Measurements from ENCODE around the gene PEAK1.

Gene PEAK1

GRCh38 chr15:77386626-77387025 lies 33.3 kb downstream of the PEAK1 start:
- H3K36me3 ChIP-seq, result no peaks in the 10 kb centered on the region
- H3K4me3 ChIP-seq, result no peak overlapping the region
- no peak overlapping the region for H3K27ac ChIP-seq
- TF ChIP-seq CTCF (IDR thresholded peaks at IDR 0.05), result no peak
- H3K9me3 ChIP-seq, result no peaks in the 10 kb centered on the region
- H3K4me1 ChIP-seq, result peaks cover 0 to 47% (median 11%) of the 10 kb centered on the region in 4 donors
- H3K27me3 ChIP-seq, result no peaks in the 10 kb centered on the region
- DNase-seq, result no peak
- intact Hi-C loops (cut with DNase I; ENCODE audit: low total_unique reads), result no loop called here

GRCh38 chr15:77384589-77385359 lies 35.1 kb downstream of the PEAK1 start:
- Histone ChIP-seq H3K27ac (no peak overlapping the region), H3K4me3 (no peak overlapping the region), H3K4me1 (peaks cover 0 to 46% (median 6%) of the 10 kb centered on the region in 4 donors), H3K36me3 (no peaks in the 10 kb centered on the region), H3K9me3 (no peaks in the 10 kb centered on the region), H3K27me3 (no peaks in the 10 kb centered on the region)
- no peak for TF ChIP-seq CTCF (IDR thresholded peaks at IDR 0.05)
- intact Hi-C loops (cut with DNase I; ENCODE audit: low total_unique reads), result no loop called here
- no peak for DNase-seq

GRCh38 chr15:77384086-77384485 lies 35.8 kb downstream of the PEAK1 start:
- Histone ChIP-seq H3K27me3 (no peaks in the 10 kb centered on the region), H3K4me1 (peaks cover 0 to 46% (median 5%) of the 10 kb centered on the region in 4 donors), H3K4me3 (no peak overlapping the region), H3K36me3 (no peaks in the 10 kb centered on the region), H3K9me3 (no peaks in the 10 kb centered on the region), H3K27ac (no peak overlapping the region)
- intact Hi-C loops (cut with DNase I; ENCODE audit: low total_unique reads), result no loop called here
- no peak for TF ChIP-seq CTCF (IDR thresholded peaks at IDR 0.05)
- no peak for DNase-seq

GRCh38 chr15:77380033-77380432 lies 39.9 kb downstream of the PEAK1 start:
- Histone ChIP-seq H3K27ac (no peak overlapping the region), H3K27me3 (no peaks in the 10 kb centered on the region), H3K36me3 (no peaks in the 10 kb centered on the region), H3K9me3 (no peaks in the 10 kb centered on the region), H3K4me3 (no peak overlapping the region), H3K4me1 (peaks cover 0 to 30% (median 2%) of the 10 kb centered on the region in 4 donors)
- intact Hi-C loops (cut with DNase I; ENCODE audit: low total_unique reads), result no loop called here
- DNase-seq, result no peak
- TF ChIP-seq CTCF (IDR thresholded peaks at IDR 0.05), result no peak

GRCh38 chr15:77376770-77377169 lies 43.1 kb downstream of the PEAK1 start:
- no peaks in the 10 kb centered on the region for H3K9me3 ChIP-seq
- intact Hi-C loops (cut with DNase I; ENCODE audit: low total_unique reads), result no loop called here
- no peaks in the 10 kb centered on the region for H3K27me3 ChIP-seq
- H3K36me3 ChIP-seq, result no peaks in the 10 kb centered on the region
- DNase-seq, result no peak
- TF ChIP-seq CTCF (IDR thresholded peaks at IDR 0.05), result no peak
- no peak overlapping the region for H3K4me3 ChIP-seq
- peaks cover 0 to 12% (median 0%) of the 10 kb centered on the region in 4 donors for H3K4me1 ChIP-seq
- H3K27ac ChIP-seq, result no peak overlapping the region

All from tibial artery (tissue), 4 donors.